K562 (cell line): ENCODE results near the gene C6orf47. TPM values are rescaled to one million over a fixed set of nuclear protein-coding genes. Genes with fewer than 3 reads are reported as not detected.
A peak's percentile ranks its signal among the peaks of the same experiment; 100 is the strongest.

Experiments used
- ATAC-seq: fragments of 200-7000 bp; cut with Tn5 transposase; 3 replicates; pipeline ENCODE4 v1.9.1; 2020; ENCODE audit warnings: moderate library complexity
- BruUV-seq: library from RNA; stranded (reverse); fragments of 400-500 nt; replicated peaks from 2 replicates; lab custom pipeline; 2021; lab: Mats Ljungman, UMichigan
- CTCF ChIA-PET: fragments of 300-600 bp; formaldehyde crosslinking; extraction: SDS; loops from one replicate; lab custom pipeline; 2021; ENCODE audit warnings: low intra/inter-chr PET ratio; lab: Yijun Ruan, JAX
- POLR2A ChIA-PET: fragments of 300-600, 350-650 bp; sonication (Branson Sonifier 250); formaldehyde crosslinking; extraction: SDS; loops from one replicate; lab custom pipeline; 2021; ENCODE audit warnings: antibody characterized with exemption, inconsistent platforms; lab: Yijun Ruan, JAX
- DNase-seq, 4 experiments: peaks; one replicate each; pipeline versions ENCODE4 v3.0.0 to v3.0.0-alpha.2; 2011 to 2018; ENCODE audit warnings: low spot score in 3 of 4, mixed read lengths in 3 of 4; ENCODE audit errors: extremely low read depth in 1 of 4
- FAIRE-seq: peaks from 2 replicates; lab custom pipeline; 2011; peaks lifted over from hg19 to GRCh38; lab: Jason Lieb, UNC
- H2AFZ ChIP-seq: 2 replicates; pipeline ENCODE4 v1.6.0; 2011; ENCODE audit warnings: low read depth, low read length, control low read depth, inconsistent platforms
- H3K27ac ChIP-seq: fragments of 200-600 bp; 3 replicates; pipeline ENCODE4 v1.8.0; 2011; ENCODE audit warnings: low read depth, mild to moderate bottlenecking, control low read depth, inconsistent platforms, low read length, moderate library complexity, mixed read lengths; ENCODE audit errors: extremely low read depth
- H3K27me3 ChIP-seq, 2 experiments: fragments of 300-600 bp in 1 of 2; 2 replicates in 1 of 2; 3 replicates in 1 of 2; pipeline versions ENCODE4 v1.6.0 to v1.8.0; 2011; ENCODE audit warnings: inconsistent platforms in 2 of 2, low read length in 2 of 2, mild to moderate bottlenecking in 1 of 2, mixed read lengths in 1 of 2, moderate library complexity in 1 of 2; ENCODE audit not compliant: control insufficient read depth in 2 of 2, insufficient read depth in 2 of 2
- H3K36me3 ChIP-seq: fragments of 300-600 bp; 3 replicates; pipeline ENCODE4 v1.8.0; 2011; ENCODE audit warnings: mild to moderate bottlenecking, low read length, inconsistent platforms; ENCODE audit not compliant: control insufficient read depth, insufficient read depth
- H3K4me1 ChIP-seq, 2 experiments: fragments of 200-600 bp in 1 of 2; replicated peaks in 1 of 2; 2 replicates in 1 of 2; 3 replicates in 1 of 2; pipeline versions ENCODE4 v1.5.1 to v1.8.0; 2011; ENCODE audit warnings: inconsistent platforms in 2 of 2, low read length in 2 of 2, mild to moderate bottlenecking in 1 of 2, mixed read lengths in 1 of 2, moderate library complexity in 1 of 2; ENCODE audit not compliant: control insufficient read depth in 2 of 2, insufficient read depth in 2 of 2
- H3K4me2 ChIP-seq: 2 replicates; pipeline ENCODE4 v1.6.1; 2011; ENCODE audit warnings: low read length, control low read depth, inconsistent platforms, mixed read lengths; ENCODE audit not compliant: insufficient read depth
- H3K4me3 ChIP-seq: fragments of 200-600 bp; sonication (generic), shearing (Covaris generic); 2 replicates; pipeline ENCODE4 v1.5.1; 2016; ENCODE audit warnings: control low read depth, inconsistent platforms
- H3K79me2 ChIP-seq: fragments of 200-600 bp; 3 replicates; pipeline ENCODE4 v1.8.0; 2011; ENCODE audit warnings: low read length, inconsistent platforms; ENCODE audit not compliant: control insufficient read depth, insufficient read depth
- H3K9ac ChIP-seq, 2 experiments: 2 replicates each; pipeline versions ENCODE4 v1.6.0 to v1.6.1; 2011; ENCODE audit warnings: low read depth in 2 of 2, low read length in 2 of 2, control low read depth in 1 of 2, inconsistent platforms in 1 of 2, mild to moderate bottlenecking in 1 of 2, mixed read lengths in 1 of 2; ENCODE audit not compliant: insufficient read depth in 1 of 2
- H3K9me1 ChIP-seq: one replicate; pipeline ENCODE4 v1.6.0; 2011; ENCODE audit warnings: inconsistent platforms, mild to moderate bottlenecking, low read length, moderate library complexity; ENCODE audit not compliant: control insufficient read depth, insufficient read depth
- H3K9me3 ChIP-seq: replicated peaks from 2 replicates; pipeline ENCODE4 v1.5.1; 2011; ENCODE audit warnings: low read depth, low read length, inconsistent platforms; ENCODE audit not compliant: control insufficient read depth, insufficient read depth
- H4K20me1 ChIP-seq: replicated peaks from 2 replicates; pipeline ENCODE4 v1.6.1; 2011; ENCODE audit warnings: low read length, inconsistent platforms, mixed read lengths; ENCODE audit not compliant: control insufficient read depth, insufficient read depth
- E2F8 ChIP-seq: fragments of 450-650 bp; IDR thresholded peaks from 2 replicates; pipeline ENCODE4 v1.7.1; 2018; ENCODE audit warnings: mild to moderate bottlenecking, low read depth; ENCODE audit not compliant: partially characterized antibody
- GTF3C2 ChIP-seq: IDR thresholded peaks from 3 replicates; pipeline ENCODE4 v1.6.1; 2011; ENCODE audit warnings: borderline replicate concordance, mild to moderate bottlenecking, moderate library complexity; ENCODE audit not compliant: insufficient read length; ENCODE audit errors: extremely low read depth
- HNRNPL ChIP-seq: fragments of 200-400 bp; formaldehyde crosslinking; IDR thresholded peaks from 2 replicates; pipeline ENCODE4 v1.6.1; 2017; ENCODE audit warnings: low read depth, mild to moderate bottlenecking, low read length
- IRF1 ChIP-seq: sonication (generic); formaldehyde crosslinking; IDR thresholded peaks from 2 replicates; pipeline ENCODE4 v1.8.0; 2022; ENCODE audit warnings: missing genetic modification reagents, mild to moderate bottlenecking, borderline replicate concordance
- LCOR ChIP-seq: sonication (generic); formaldehyde crosslinking; IDR thresholded peaks from 2 replicates; pipeline ENCODE4 v1.8.0; 2022; ENCODE audit warnings: mild to moderate bottlenecking, missing genetic modification reagents
- NCOA2 ChIP-seq, 2 experiments: fragments of 450-650 bp; IDR thresholded peaks; 2 replicates each; pipeline ENCODE4 v1.6.1; 2018; ENCODE audit warnings: mild to moderate bottlenecking in 2 of 2, moderate library complexity in 1 of 2; ENCODE audit not compliant: partially characterized antibody in 2 of 2
- NELFE ChIP-seq: IDR thresholded peaks from 2 replicates; pipeline ENCODE4 v1.6.1; 2011; ENCODE audit warnings: mild to moderate bottlenecking; ENCODE audit not compliant: insufficient read depth, insufficient read length
- NR2C2 ChIP-seq, 2 experiments: fragments of 200-800 bp in 1 of 2; sonication (Bioruptor generic) in 1 of 2; sonication (generic) in 1 of 2; formaldehyde crosslinking in 1 of 2; IDR thresholded peaks; 2 replicates each; pipeline versions ENCODE4 v1.6.1 to v1.8.0; 2016 to 2022; ENCODE audit warnings: mild to moderate bottlenecking in 1 of 2, missing compliant biosample characterization in 1 of 2, missing genetic modification characterization in 1 of 2, missing genetic modification reagents in 1 of 2
- RNF2 ChIP-seq: sonication (generic); IDR thresholded peaks from 2 replicates; pipeline ENCODE4 v1.6.1; 2016
- SUPT5H ChIP-seq: fragments of 450-650 bp; IDR thresholded peaks from 2 replicates; pipeline ENCODE4 v1.6.1; 2016
- ZKSCAN3 ChIP-seq: fragments of 250-450 bp; sonication (Bioruptor Pico); IDR thresholded peaks from 2 replicates; pipeline ENCODE4 v1.4.0; 2020
- WGBS: fragments of 100-300 bp; shearing (Covaris generic); methylation state at CpG from one replicate; pipeline ENCODE4 v1.1.6; 2016; ENCODE audit warnings: low coverage, mixed read lengths; ENCODE audit not compliant: insufficient coverage; ENCODE audit errors: missing lambda C conversion rate; 5-methylcytosine and 5-hydroxymethylcytosine counted together
- in situ Hi-C: fragments of 300-500 bp; cut with MboI; formaldehyde crosslinking; loops from 4 replicates; pipeline ENCODE4 v1.15.0; 2018; ENCODE audit warnings: inconsistent platforms, mixed read lengths
- intact Hi-C: fragments of 100-400 bp; cut with micrococcal nuclease; formaldehyde crosslinking; loops from 2 replicates; pipeline ENCODE4 v1.14.2; 2022
- polyA plus RNA-seq, 8 experiments: library from polyadenylated mRNA; depleted of rRNA in 4 of 8; stranded (reverse) in 5 of 8; unstranded in 3 of 8; fragments of >200 nt; fragmentation: Nextera tagmentation in 2 of 8; fragmentation: Illumina TruSeq in 1 of 8; extraction: Ambion mirVana in 2 of 8; extraction: Trizol in 1 of 8; gene quantifications; 2 replicates each; pipeline versions ENCODE4 v1.2.1 to v1.2.3, GENCODE V29; 2011 to 2014; ENCODE audit warnings: inconsistent platforms in 1 of 8, missing spikeins in 1 of 8
- total RNA-seq, 7 experiments: library from RNA; depleted of rRNA in 6 of 7; stranded (reverse); fragments of >200 nt in 6 of 7; fragmentation: Illumina TruSeq in 2 of 7; extraction: Trizol in 2 of 7; gene quantifications; 2 replicates each; pipeline versions ENCODE4 v1.2.1 to v1.2.3, GENCODE V29; 2011 to 2021; ENCODE audit warnings: low replicate concordance in 1 of 7

C6orf47 gene
- total and polyA plus RNA-seq, 9 of the 15 experiments (the other 6 are each of a cell fraction or from before 2014, with no cell fraction given): 0.14 to 43.8 (median 27.0) TPM

GRCh38 chr6:31702819-31703716 is 42.5 kb upstream of the C6orf47 start, which contains the start of gene ABHD16A (continued):
- TF ChIP-seq GTF3C2: no peak
- peak; percentile 77 for TF ChIP-seq RNF2
- TF ChIP-seq NELFE: no peak
- TF ChIP-seq ZKSCAN3 (CRISPR knock-in tag): no peak

GRCh38 chr6:31702405-31702818 is 41.8 kb upstream of the C6orf47 start:
- H3K4me2 ChIP-seq: peak overlapping the region; percentile 87
- peak overlapping the region; percentile 93 for H3K27ac ChIP-seq
- DNase-seq: peak in 2 of 4 experiments; percentile 79 to 87
- under 1% methylated on average over 10 of the region's 10 CpGs for WGBS
- H3K9me3 ChIP-seq: no peaks in the 10 kb centered on the region
- peak overlapping the region; percentile 91 for H2AFZ ChIP-seq
- H3K79me2 ChIP-seq: peaks cover 53% of the 10 kb centered on the region
- peaks cover 22 to 34% of the 10 kb centered on the region in 2 experiments for H3K4me1 ChIP-seq
- ChIA-PET CTCF (interaction anchor here (1.2 kb wide), 1 partner anchor 12 kb away, joined by 3 read pairs; no protein-coding TSS in a partner anchor), POLR2A (interaction anchor here (0.5 to 9.7 kb wide), 20 partner anchors 10 to 145 kb away, joined by 3 to 158 read pairs (median 8); partner anchors contain the start of genes C6orf47, CSNK2B, GPANK1 and LY6G6C)
- H3K4me3 ChIP-seq: peak overlapping the region; percentile 68
- intact Hi-C loops (loop anchor here (2.0 kb wide), 1 partner anchor 38 kb away; the partner anchor contains the start of gene GPANK1), in situ Hi-C loops (no loop called here)
- peaks cover 40% of the 10 kb centered on the region for H3K36me3 ChIP-seq
- peak; percentile 61 for ATAC-seq
- peak; percentile 15 for FAIRE-seq
- BruUV-seq: no TSS peak
- H3K9ac ChIP-seq: peak overlapping the region; percentile 93 to 96
- no peaks in the 10 kb centered on the region; the same call in 1 of the 2 replicates for H4K20me1 ChIP-seq
- H3K27me3 ChIP-seq: no peaks in the 10 kb centered on the region
- H3K9me1 ChIP-seq: peaks cover 5% of the 10 kb centered on the region
- TF ChIP-seq E2F8: peak; percentile 47
- TF ChIP-seq NR2C2 (CRISPR knock-in tag; IDR thresholded peaks at IDR 0.05): 0 out of 2 replicates have a peak, but pooled peaks have one; percentile 1
- no peak for TF ChIP-seq NR2C2 (tag; IDR thresholded peaks at IDR 0.05)
- TF ChIP-seq NCOA2 (IDR thresholded peaks at IDR 0.05; ENCODE audit: partially characterized antibody in 2 of 2): no peak
- no peak for TF ChIP-seq HNRNPL
- TF ChIP-seq LCOR (CRISPR knock-in tag): peak; percentile 45
- no peak for TF ChIP-seq IRF1 (CRISPR knock-in tag)
- no peak for TF ChIP-seq SUPT5H
